Natural killer cell (primary cell): ENCODE measurements around the gene MPND. TPM values are rescaled to one million over a fixed set of nuclear protein-coding genes. Genes with fewer than 3 reads are reported as not detected.

Source experiments
- ATAC-seq, 3 donors: fragments of 150-1000 bp in 2 of 3; fragments of 200-7000 bp in 1 of 3; cut with Tn5 transposase; 1 replicate in 1 of 3; 2 replicates in 2 of 3; pipeline ENCODE4 v1.10.0; 2021; ENCODE audit warnings: mild to moderate bottlenecking in 2 of 3, moderate library complexity in 2 of 3
- DNase-seq, 2 donors: peaks; one replicate each; pipeline versions ENCODE4 v3.0.0 to v3.0.0-alpha.2; 2013 to 2021; ENCODE audit warnings: mixed read lengths in 1 of 2
- H3K27ac ChIP-seq: one replicate; pipeline ENCODE4 v1.5.1; 2013; ENCODE audit warnings: mild to moderate bottlenecking, low read length
- H3K27me3 ChIP-seq: one replicate; pipeline ENCODE4 v1.6.1; 2013; ENCODE audit warnings: low read length; ENCODE audit not compliant: control insufficient read depth, insufficient read depth
- H3K36me3 ChIP-seq: one replicate; pipeline ENCODE4 v1.6.1; 2013; ENCODE audit warnings: low read length; ENCODE audit not compliant: control insufficient read depth, insufficient read depth
- H3K4me1 ChIP-seq: one replicate; pipeline ENCODE4 v1.6.1; 2013; ENCODE audit warnings: low read length; ENCODE audit not compliant: control insufficient read depth, insufficient read depth
- H3K4me3 ChIP-seq: one replicate; pipeline ENCODE4 v1.5.1; 2013; ENCODE audit warnings: low read length
- H3K9me3 ChIP-seq: one replicate; pipeline ENCODE4 v1.6.1; 2013; ENCODE audit warnings: low read length; ENCODE audit not compliant: control insufficient read depth, insufficient read depth
- H3K27ac Mint-ChIP-seq, 2 donors: one replicate each; pipeline ENCODE4 v1.8.0; 2022; ENCODE audit warnings: mild to moderate bottlenecking in 2 of 2, mixed read lengths in 2 of 2, moderate library complexity in 1 of 2
- H3K27me3 Mint-ChIP-seq, 2 donors: one replicate each; pipeline ENCODE4 v1.8.0; 2022; ENCODE audit warnings: low read depth in 2 of 2, mixed read lengths in 2 of 2
- H3K36me3 Mint-ChIP-seq: one replicate; pipeline ENCODE4 v1.8.0; 2022; ENCODE audit warnings: mixed read lengths
- H3K4me1 Mint-ChIP-seq, 2 donors: one replicate each; pipeline ENCODE4 v1.8.0; 2022; ENCODE audit warnings: mixed read lengths in 2 of 2
- H3K4me3 Mint-ChIP-seq: one replicate; pipeline ENCODE4 v1.8.0; 2022; ENCODE audit warnings: mild to moderate bottlenecking, moderate library complexity, mixed read lengths
- H3K9me3 Mint-ChIP-seq, 2 donors: one replicate each; pipeline ENCODE4 v1.8.0; 2022; ENCODE audit warnings: mixed read lengths in 2 of 2
- WGBS: methylation state at CpG from one replicate; pipeline ENCODE4 v1.1.7; 2013; ENCODE audit warnings: missing lambda C conversion rate; ENCODE audit not compliant: insufficient coverage; 5-methylcytosine and 5-hydroxymethylcytosine counted together
- intact Hi-C: fragments of 100-400 bp; cut with micrococcal nuclease; formaldehyde crosslinking; loops from one replicate; pipeline ENCODE4 v1.14.2; 2022
- total RNA-seq, 4 donors: library from RNA; stranded (reverse); fragments of 120-200 nt in 1 of 4; gene quantifications; one replicate each; pipeline versions ENCODE4 v1.2.3 to v1.2.4, GENCODE V29; 2013 to 2022
- TF ChIP-seq, protein P1 (sequence below): fragments of 200-600 bp; IDR thresholded peaks from one replicate; pipeline ENCODE4 v1.8.0; 2022; ENCODE audit warnings: antibody characterized with exemption

Gene MPND
- total RNA-seq, 3 donors from 2014 or later (not counting 1 experiment from before 2014, with no cell fraction given), result 30.4 to 38.4 (median 31.1) TPM

DNA sequence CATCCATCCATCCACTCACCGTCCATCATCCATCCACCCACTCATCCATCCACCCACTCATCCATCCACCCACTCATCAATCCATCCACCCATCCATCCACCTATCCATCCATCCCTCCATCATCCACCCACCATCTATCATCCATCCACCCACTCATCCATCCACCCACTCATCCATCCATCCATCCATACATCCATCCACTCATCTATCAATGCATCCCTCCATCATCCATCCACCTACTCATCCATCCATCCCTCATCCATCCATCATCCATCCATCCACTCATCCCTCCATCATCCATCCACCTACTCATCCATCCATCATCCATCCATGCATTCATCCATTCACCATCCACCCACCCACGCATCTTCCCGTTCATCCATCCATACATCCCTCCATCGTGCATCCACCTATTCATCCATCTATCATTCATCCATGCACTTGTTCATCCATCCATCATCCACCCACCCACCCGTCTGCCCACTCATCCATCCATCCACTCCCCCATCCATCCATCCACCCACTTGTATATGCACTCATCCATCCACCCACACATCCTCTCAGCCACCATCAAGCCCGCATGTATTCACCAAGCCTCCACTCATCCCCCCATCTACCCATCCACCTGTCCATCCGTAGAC, 8.3 kb upstream of the MPND start:
- Histone ChIP-seq H3K4me3 (no peak overlapping the region), H3K9me3 (no peaks in the 10 kb centered on the region), H3K27ac (no peak overlapping the region), H3K36me3 (no peaks in the 10 kb centered on the region), H3K27me3 (no peaks in the 10 kb centered on the region), H3K4me1 (peaks cover 15% of the 10 kb centered on the region)
- Mint-ChIP-seq H3K4me1 (peaks cover 12 to 25% of the 10 kb centered on the region in 2 donors), H3K4me3 (no peak overlapping the region), H3K27me3 (no peaks in the 10 kb centered on the region), H3K36me3 (no peaks in the 10 kb centered on the region), H3K9me3 (peaks cover 0 to 11% of the 10 kb centered on the region in 2 donors), H3K27ac (no peak overlapping the region)
- 96% methylated on average over 7 of the region's 7 CpGs for WGBS
- intact Hi-C loops, result no loop called here
- ATAC-seq, result no peak
- no peak for DNase-seq
- TF ChIP-seq, protein P1, sequence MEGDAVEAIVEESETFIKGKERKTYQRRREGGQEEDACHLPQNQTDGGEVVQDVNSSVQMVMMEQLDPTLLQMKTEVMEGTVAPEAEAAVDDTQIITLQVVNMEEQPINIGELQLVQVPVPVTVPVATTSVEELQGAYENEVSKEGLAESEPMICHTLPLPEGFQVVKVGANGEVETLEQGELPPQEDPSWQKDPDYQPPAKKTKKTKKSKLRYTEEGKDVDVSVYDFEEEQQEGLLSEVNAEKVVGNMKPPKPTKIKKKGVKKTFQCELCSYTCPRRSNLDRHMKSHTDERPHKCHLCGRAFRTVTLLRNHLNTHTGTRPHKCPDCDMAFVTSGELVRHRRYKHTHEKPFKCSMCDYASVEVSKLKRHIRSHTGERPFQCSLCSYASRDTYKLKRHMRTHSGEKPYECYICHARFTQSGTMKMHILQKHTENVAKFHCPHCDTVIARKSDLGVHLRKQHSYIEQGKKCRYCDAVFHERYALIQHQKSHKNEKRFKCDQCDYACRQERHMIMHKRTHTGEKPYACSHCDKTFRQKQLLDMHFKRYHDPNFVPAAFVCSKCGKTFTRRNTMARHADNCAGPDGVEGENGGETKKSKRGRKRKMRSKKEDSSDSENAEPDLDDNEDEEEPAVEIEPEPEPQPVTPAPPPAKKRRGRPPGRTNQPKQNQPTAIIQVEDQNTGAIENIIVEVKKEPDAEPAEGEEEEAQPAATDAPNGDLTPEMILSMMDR, result no peak

DNA sequence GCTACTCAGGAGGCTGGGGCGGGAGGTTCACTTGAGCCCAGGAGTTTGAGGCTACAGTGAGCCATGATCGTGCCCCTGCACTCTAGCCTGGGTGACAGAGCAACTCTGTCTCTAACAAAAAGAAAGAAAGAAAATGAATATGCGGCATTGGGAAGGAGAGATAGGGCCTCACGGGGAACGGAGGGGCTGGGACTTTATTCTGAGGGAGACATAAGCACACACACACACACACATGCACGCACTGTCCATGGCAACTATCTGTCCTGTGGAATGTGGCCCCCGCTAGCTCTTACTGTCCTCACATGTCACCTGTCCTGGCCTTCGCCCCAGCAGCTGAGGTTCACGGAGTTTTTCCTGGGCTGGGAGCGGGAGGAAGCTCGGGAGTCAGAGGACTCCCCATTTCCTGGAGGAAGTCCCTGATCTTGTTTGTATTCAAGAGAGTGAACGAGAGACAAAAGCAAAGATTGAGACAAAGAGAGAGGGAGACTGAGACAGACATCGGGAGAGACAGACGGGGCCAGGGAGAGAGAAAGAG, 5.4 kb upstream of the MPND start:
- Histone ChIP-seq H3K36me3 (no peaks in the 10 kb centered on the region), H3K27ac (peak overlapping the region; percentile 39), H3K4me3 (peak overlapping the region; percentile 39), H3K9me3 (no peaks in the 10 kb centered on the region), H3K4me1 (peaks cover 23% of the 10 kb centered on the region), H3K27me3 (no peaks in the 10 kb centered on the region)
- WGBS, result 24% methylated on average over 11 of the region's 14 CpGs
- Mint-ChIP-seq H3K4me1 (peaks cover 12 to 37% of the 10 kb centered on the region in 2 donors), H3K27ac (peak overlapping the region; percentile 75 to 85), H3K27me3 (no peaks in the 10 kb centered on the region), H3K36me3 (no peaks in the 10 kb centered on the region), H3K4me3 (peak overlapping the region; percentile 92), H3K9me3 (peaks cover 0 to 11% of the 10 kb centered on the region in 2 donors)
- TF ChIP-seq, protein P1, result no peak
- ATAC-seq (no peak), DNase-seq (peak in 1 of 2 donors; percentile 47)
- intact Hi-C loops, result no loop called here

DNA sequence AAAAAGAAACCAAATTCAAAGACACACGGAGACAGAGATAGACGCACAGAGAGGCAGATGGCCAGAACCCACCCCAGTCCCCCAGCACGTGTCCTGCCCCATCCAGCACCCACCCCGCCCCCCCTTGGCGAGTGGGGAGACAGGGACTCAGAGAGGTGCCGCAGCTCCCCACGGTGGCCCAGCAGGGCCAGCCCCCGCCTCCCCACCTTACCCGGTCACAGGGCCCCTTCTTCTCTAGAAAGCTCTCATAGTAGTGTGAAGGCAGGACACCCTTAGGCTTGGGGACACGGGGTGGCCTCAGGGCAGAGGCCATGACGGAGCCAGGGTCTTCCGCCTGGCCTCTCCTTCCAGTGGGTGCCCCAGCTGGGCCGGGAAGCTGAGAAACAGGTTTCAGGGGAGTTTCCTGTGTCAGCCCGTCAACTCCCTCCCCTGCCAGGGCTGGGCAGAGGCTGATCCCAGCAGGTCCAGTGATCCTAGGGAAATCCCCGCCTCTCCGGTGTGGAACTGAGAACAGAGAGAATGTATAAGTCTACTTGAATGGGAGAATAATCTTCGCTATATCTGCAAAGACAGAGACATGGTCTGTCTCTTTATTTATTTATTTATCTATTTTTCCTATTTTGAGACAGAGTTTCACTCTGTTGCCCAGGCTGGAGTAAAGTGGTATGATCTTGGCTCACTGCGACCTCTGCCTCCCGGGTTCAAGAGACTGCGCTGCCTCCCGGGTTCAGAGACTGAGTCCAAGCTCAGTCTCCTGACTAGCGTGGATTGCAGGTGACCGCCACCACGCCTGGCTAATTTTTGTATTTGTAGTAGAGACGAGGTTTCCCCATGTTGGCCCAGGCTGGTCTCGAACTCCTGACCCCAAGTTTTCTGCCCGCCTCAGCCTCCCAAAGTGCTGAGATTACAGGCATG, 4.7 kb upstream of the MPND start, which contains the start of gene STAP2:
TSS of gene STAP2 (minus strand) at position 387 of the 915 bp plus-strand sequence. CDS start at position 313, 74 bp downstream.
- intact Hi-C loops, result no loop called here
- TF ChIP-seq, protein P1, result no peak
- Histone ChIP-seq H3K36me3 (no peaks in the 10 kb centered on the region), H3K9me3 (no peaks in the 10 kb centered on the region), H3K4me1 (peaks cover 25% of the 10 kb centered on the region), H3K27me3 (no peaks in the 10 kb centered on the region), H3K27ac (peak within 1 kb of the TSS; percentile 39), H3K4me3 (peak within 1 kb of the TSS; percentile 39)
- peak within 1 kb of the TSS; percentile 92 for H3K4me3 Mint-ChIP-seq
- H3K4me1 Mint-ChIP-seq, result peaks cover 12 to 42% of the 10 kb centered on the region in 2 donors
- peaks cover 0 to 11% of the 10 kb centered on the region in 2 donors for H3K9me3 Mint-ChIP-seq
- DNase-seq (no peak), ATAC-seq (no peak)
- no peaks in the 10 kb centered on the region for H3K36me3 Mint-ChIP-seq
- peak within 1 kb of the TSS; percentile 75 to 85 for H3K27ac Mint-ChIP-seq
- H3K27me3 Mint-ChIP-seq, result no peaks in the 10 kb centered on the region
- 53% methylated on average over 26 of the region's 27 CpGs for whole genome bisulfite sequencing
